Ovary (tissue), 9 donors: ENCODE data around the gene CFAP45. TPM values are rescaled to one million over a fixed set of nuclear protein-coding genes. Genes with fewer than 3 reads are reported as not detected.

Source experiments
- DNase-seq, 5 donors: peaks; one replicate each; pipeline ENCODE4 v3.0.0-alpha.2; 2019 to 2020
- H3K27ac ChIP-seq, 2 donors: fragments of 200-600 bp; one replicate each; pipeline versions ENCODE4 v1.5.1 to v1.8.0; 2019 to 2022
- H3K27me3 ChIP-seq: fragments of 200-600 bp; one replicate; pipeline ENCODE4 v1.8.0; 2022
- H3K36me3 ChIP-seq: fragments of 200-600 bp; sonication (generic); one replicate; pipeline ENCODE4 v1.5.1; 2019
- H3K4me1 ChIP-seq: one replicate; pipeline ENCODE4 v1.8.1; 2013; ENCODE audit warnings: mild to moderate bottlenecking, moderate library complexity; ENCODE audit not compliant: insufficient read depth
- H3K4me3 ChIP-seq: fragments of 200-600 bp; sonication (generic); one replicate; pipeline ENCODE4 v1.5.1; 2017
- H3K9me3 ChIP-seq, 2 donors: fragments of 200-600 bp in 1 of 2; sonication (generic) in 1 of 2; one replicate each; pipeline versions ENCODE4 v1.5.1 to v1.8.1; 2013 to 2019; ENCODE audit warnings: mild to moderate bottlenecking in 1 of 2, moderate library complexity in 1 of 2
- EP300 ChIP-seq: sonication (generic); formaldehyde crosslinking; IDR thresholded peaks from one replicate; pipeline ENCODE4 v1.6.1; 2017; ENCODE audit warnings: antibody characterized with exemption
- POLR2A ChIP-seq: fragments of 450-650 bp; IDR thresholded peaks from one replicate; pipeline ENCODE4 v1.6.1; 2017; ENCODE audit warnings: antibody characterized with exemption, mild to moderate bottlenecking, moderate library complexity
- WGBS, 3 donors: extraction: QIAGEN DNeasy Blood & Tissue Kit in 1 of 3; methylation state at CpG; one replicate each; pipeline versions ENCODE4 v1.1.5 to v1.1.7; 2013 to 2017; 5-methylcytosine and 5-hydroxymethylcytosine counted together
- intact Hi-C, 4 donors: fragments of 100-400 bp; cut with DNase I; formaldehyde crosslinking; loops; one replicate each; pipeline versions ENCODE4 v1.11.0 to v1.15.1; 2022 to 2023
- polyA plus RNA-seq, 2 donors: library from polyadenylated mRNA; stranded (reverse); fragments of 200-250 nt in 1 of 2; fragments of 350-450 nt in 1 of 2; fragmentation: Illumina TruSeq in 1 of 2; extraction: RNeasy Lipid Tissue Mini Kit (QIAGEN cat#74804) in 1 of 2; gene quantifications; one replicate each; pipeline ENCODE4 v1.2.3, GENCODE V29; 2013 to 2014
- total RNA-seq, 7 donors: library from RNA; depleted of rRNA in 2 of 7; stranded (reverse); fragments of >200 nt in 2 of 7; fragmentation: NEBNext Ultra II Directional in 3 of 7; extraction: Animal tissue kit (Norgen Biotek cat#: 25700) in 3 of 7; gene quantifications; one replicate each; pipeline versions ENCODE4 v1.1.0 to v1.2.4, GENCODE V29; 2016 to 2023
- TF ChIP-seq, protein P1 (sequence below), 3 donors: fragments of 450-650 bp in 2 of 3; fragments of 200-600 bp in 1 of 3; IDR thresholded peaks; one replicate each; pipeline versions ENCODE4 v1.5.1 to v1.8.0; 2016 to 2022; ENCODE audit warnings: antibody characterized with exemption in 3 of 3, mild to moderate bottlenecking in 1 of 3
- donor health status: DM: no; HTN: no; CAD: no; lungs with moderate emphysema.
- donor health status: DM: no; HTN: no; CAD: no.
- donor health status: Bipolar disorder and iron deficiency.
- donor health status: DM: yes; HTN: yes; CAD: no.
- donor health status: DM: no; HTN: no; CAD: no.
- donor health status: DM: yes; HTN: yes; CAD: no.

The CFAP45 gene
- total and polyA plus RNA-seq, 9 donors, result 0.30 to 16.7 (median 1.4) TPM

DNA sequence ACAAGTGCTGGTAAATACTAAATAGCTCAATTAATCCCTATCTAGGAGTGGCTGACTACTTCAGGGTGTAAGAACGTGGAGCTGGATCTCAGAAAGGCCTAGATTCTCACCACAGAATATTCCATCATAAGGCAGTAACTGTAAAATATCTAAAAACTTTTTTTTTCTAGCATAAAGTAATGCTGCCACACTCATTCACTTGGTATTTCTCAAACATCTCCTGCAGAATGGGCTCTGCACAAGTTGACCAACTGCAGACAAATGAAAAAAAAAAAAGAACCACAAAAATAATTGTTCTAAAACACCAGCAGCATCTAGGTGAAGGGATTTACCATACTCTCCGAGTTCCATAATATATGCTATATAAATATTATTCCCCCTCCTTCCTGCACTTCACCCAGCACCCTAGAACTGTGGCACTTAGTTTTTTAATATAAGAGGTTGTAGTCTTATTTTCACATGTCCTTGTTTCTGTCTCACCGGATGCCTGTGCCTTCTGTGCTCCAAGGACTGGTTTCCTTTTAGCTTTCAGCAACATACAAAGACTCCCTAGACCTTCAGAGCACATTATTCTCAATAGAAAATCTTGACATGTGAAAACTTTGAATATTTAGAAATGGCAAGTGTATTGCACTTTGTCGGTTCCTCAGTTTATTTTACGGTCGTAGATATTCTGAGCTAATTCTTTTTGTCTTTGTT, 46.4 kb downstream of the CFAP45 start:
- Histone ChIP-seq H3K9me3 (no peaks in the 10 kb centered on the region), H3K4me1 (peaks cover 3% of the 10 kb centered on the region), H3K4me3 (peak overlapping the region; percentile 73), H3K27me3 (no peaks in the 10 kb centered on the region), H3K27ac (peak overlapping the region; percentile 90 to 98), H3K36me3 (no peaks in the 10 kb centered on the region)
- DNase-seq, result no peak
- TF ChIP-seq POLR2A, result no peak
- no peak for TF ChIP-seq EP300
- TF ChIP-seq, protein P1, sequence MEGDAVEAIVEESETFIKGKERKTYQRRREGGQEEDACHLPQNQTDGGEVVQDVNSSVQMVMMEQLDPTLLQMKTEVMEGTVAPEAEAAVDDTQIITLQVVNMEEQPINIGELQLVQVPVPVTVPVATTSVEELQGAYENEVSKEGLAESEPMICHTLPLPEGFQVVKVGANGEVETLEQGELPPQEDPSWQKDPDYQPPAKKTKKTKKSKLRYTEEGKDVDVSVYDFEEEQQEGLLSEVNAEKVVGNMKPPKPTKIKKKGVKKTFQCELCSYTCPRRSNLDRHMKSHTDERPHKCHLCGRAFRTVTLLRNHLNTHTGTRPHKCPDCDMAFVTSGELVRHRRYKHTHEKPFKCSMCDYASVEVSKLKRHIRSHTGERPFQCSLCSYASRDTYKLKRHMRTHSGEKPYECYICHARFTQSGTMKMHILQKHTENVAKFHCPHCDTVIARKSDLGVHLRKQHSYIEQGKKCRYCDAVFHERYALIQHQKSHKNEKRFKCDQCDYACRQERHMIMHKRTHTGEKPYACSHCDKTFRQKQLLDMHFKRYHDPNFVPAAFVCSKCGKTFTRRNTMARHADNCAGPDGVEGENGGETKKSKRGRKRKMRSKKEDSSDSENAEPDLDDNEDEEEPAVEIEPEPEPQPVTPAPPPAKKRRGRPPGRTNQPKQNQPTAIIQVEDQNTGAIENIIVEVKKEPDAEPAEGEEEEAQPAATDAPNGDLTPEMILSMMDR (IDR thresholded peaks at IDR 0.05), result no peak
- 20 to 23% (median 22%) methylated on average over 6 of the region's 6 CpGs for WGBS, 3 donors
- intact Hi-C loops, result loop anchor here in 3 of 4 donors (2.0 to 10.0 kb wide), 3 partner anchors 55 to 1859 kb away; partner anchors contain the start of genes TAGLN2 (in 2 of the 3) and KIRREL1 (in 1 of the 3)

DNA sequence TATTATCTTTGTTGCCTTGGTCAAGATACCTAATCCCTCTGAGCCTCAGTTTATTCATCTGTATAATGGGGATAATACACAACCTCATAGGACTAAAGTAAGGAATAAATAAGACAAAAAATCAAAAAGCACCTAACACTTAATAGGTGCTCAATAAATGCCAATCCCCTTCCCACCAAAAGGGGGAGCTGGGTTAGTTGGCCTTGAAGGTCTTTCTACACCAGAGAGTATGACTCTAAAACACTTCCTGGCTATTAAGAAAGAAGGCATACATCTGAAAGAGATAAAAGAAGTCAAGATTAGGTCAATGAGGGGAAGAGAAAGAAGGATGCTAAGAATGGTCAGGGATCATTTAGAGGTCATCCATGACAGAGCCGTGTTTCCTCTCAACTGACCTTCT, 48.6 kb downstream of the CFAP45 start:
- Histone ChIP-seq H3K9me3 (no peaks in the 10 kb centered on the region), H3K27ac (no peak overlapping the region), H3K36me3 (no peaks in the 10 kb centered on the region), H3K4me3 (no peak overlapping the region), H3K27me3 (no peaks in the 10 kb centered on the region), H3K4me1 (peaks cover 3% of the 10 kb centered on the region)
- DNase-seq, result no peak
- TF ChIP-seq EP300 (no peak), POLR2A (no peak)
- intact Hi-C loops, result loop anchor here in 3 of 4 donors (10.0 kb wide), 2 partner anchors 73 to 1857 kb away; partner anchors contain the start of genes TAGLN2 (in 2 of the 3) and KIRREL1 (in 1 of the 3)
- WGBS, 3 donors, result 71 to 76% (median 75%) methylated on average over 1 of the region's 1 CpG

DNA sequence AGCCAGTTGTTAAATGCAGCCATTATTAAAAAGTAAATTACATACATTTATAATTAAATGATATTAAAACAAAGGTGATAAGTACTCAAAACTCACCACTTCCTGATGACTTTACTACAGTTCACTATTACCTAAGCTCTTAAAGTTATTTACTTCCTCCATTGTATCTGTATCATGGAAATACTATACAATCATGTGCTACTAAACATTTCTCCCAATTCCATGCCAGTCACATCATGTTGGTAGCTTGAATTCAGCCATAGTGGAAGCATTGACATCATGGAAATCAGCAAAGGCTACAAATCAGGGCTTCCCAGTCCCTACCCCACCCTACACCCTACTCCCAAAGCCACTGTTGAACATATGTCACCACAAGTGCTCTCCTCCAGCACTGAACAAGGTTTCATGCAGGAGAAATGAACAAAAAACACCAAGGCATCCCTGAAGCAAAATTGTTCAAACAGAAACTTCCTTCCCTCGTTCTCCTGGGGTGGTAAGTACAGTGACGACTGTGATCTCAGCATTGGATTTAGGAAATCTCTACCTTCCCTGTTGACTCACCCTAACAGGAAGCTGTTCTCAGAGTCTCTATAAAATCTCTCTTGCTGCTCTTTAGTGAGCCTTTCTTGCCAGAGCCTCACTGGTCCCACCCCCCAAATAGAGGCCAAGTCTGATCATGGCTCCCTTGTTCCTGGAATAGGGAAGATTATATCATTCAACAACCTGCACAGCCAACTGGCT, 50.2 kb downstream of the CFAP45 start:
- Histone ChIP-seq H3K27ac (no peak overlapping the region), H3K4me3 (no peak overlapping the region), H3K9me3 (no peaks in the 10 kb centered on the region), H3K27me3 (no peaks in the 10 kb centered on the region), H3K4me1 (no peaks in the 10 kb centered on the region), H3K36me3 (no peaks in the 10 kb centered on the region)
- WGBS, 3 donors, result 81 to 89% (median 85%) methylated on average over 2 of the region's 2 CpGs
- no peak for DNase-seq
- TF ChIP-seq, protein P1 (IDR thresholded peaks at IDR 0.05), result no peak
- TF ChIP-seq EP300, result no peak
- TF ChIP-seq POLR2A, result no peak
- intact Hi-C loops, result loop anchor here in 3 of 4 donors (10.0 kb wide), 2 partner anchors 75 to 1855 kb away; partner anchors contain the start of genes TAGLN2 (in 2 of the 3) and KIRREL1 (in 1 of the 3)

DNA sequence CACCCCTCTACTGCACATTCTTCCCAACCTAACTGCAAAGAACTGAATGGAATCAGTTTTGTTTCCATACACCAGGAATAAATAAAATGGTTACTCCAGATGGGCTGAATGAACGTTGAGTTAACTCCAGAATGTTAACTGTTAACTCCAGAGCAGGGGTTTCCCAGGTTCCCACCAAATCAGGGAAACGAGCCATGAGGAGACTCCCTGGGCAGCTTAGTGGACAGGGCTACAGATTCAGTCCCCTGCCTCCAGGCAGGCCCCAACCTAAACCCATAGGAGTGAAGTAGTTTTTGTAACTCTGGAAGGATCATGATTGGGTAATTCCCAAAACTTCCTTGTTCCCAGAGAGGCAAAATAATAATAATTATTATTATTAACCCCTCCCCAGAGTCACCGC, 51.6 kb downstream of the CFAP45 start:
- intact Hi-C loops, result no loop called here
- 45 to 60% (median 55%) methylated on average over 3 of the region's 3 CpGs for WGBS, 3 donors

More for the DNA sequence above, 51.6 kb downstream of the CFAP45 start:
- Histone ChIP-seq H3K4me1 (no peaks in the 10 kb centered on the region), H3K36me3 (no peaks in the 10 kb centered on the region), H3K4me3 (no peak overlapping the region), H3K9me3 (no peaks in the 10 kb centered on the region), H3K27ac (no peak overlapping the region), H3K27me3 (no peaks in the 10 kb centered on the region)
- no peak for TF ChIP-seq POLR2A
- no peak for TF ChIP-seq EP300
- TF ChIP-seq, protein P1 (IDR thresholded peaks at IDR 0.05), result no peak
- no peak for DNase-seq
